Measurements from ENCODE around the gene KRTAP10-6. TPM values are rescaled to one million over a fixed set of nuclear protein-coding genes. Genes with fewer than 3 reads are reported as not detected.
"Not testable (repeated sequence)": the region's sequence is repeated elsewhere in the genome, so short reads cannot be mapped to it uniquely, and the experiment has no call there.

KRTAP10-6 gene
- total RNA-seq, 1 experiment from 2014 or later = not detected

- no peak for DNase-seq (ENCODE audit: extremely low read depth, low read depth)
These were observed 26.2 kb upstream of the KRTAP10-6 start for GRCh38 chr21:44618504-44618903.

DNA sequence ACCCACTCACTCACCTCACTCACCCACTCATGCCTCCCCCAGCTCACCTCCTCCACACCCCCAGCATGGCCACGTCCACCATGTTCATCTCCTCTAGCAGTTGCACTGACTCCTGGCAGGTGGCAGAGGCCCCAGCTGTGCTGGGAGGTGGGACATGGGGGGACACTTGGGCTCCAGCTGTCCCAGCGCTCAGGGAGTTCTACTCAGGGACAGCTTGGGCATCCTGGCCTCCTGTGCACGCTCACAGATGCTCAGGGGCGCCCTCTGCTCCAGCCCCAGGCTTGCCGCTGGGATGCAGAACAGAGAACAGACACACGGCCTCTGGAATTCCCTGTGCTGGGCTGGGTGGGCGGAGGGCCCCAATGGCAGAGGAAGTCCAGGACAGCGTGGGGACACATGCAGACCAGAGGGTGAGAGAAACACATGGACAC is 24.8 kb upstream of the KRTAP10-6 start:
- DNase-seq (ENCODE audit: extremely low read depth, low read depth) = no peak

DNA sequence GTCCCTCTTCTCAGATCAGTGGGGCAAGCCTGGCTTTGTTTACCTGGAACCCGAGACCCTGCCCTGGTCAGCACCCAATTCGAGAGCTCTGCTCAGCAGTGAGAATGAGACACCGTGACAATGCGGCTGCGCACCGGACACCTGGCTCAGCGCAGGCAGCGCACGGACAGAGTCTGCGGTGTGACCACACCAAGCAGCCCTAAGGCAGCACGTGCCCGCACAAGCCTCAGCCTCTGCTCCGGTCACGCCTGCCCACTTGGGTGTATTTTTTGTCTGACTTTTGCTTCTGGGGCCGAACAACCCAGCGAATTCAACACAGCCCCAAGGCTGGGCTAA is 24.3 kb upstream of the KRTAP10-6 start:
- no peak for DNase-seq (ENCODE audit: extremely low read depth, low read depth)

- DNase-seq (ENCODE audit: extremely low read depth, low read depth) = no peak
These were observed 23.7 kb upstream of the KRTAP10-6 start for GRCh38 chr21:44615911-44616590.

DNA sequence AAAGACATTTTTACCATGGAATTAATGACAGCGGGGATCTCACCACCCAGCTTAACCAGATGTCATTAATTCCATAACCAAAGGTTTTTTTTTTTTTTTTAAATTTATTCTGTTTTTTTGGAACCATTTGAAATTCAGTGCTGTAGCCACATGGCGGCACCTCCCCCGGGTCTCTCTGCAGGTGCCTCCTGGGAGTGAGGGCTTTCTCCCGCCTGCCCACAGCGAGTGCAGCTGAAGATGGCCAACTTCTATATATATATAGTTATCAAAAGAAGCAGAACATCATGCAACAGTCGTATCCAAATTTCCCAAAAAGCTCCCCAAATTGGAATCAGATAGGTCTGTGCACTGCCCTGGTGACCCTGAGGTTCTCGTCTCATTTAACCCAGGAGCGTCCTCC is 23.2 kb upstream of the KRTAP10-6 start:
- no peak for DNase-seq (ENCODE audit: extremely low read depth, low read depth)

GRCh38 chr21:44614961-44615391 is 22.7 kb upstream of the KRTAP10-6 start:
- no peak for DNase-seq (ENCODE audit: extremely low read depth, low read depth)

GRCh38 chr21:44614161-44614631 is 21.9 kb upstream of the KRTAP10-6 start:
- DNase-seq (ENCODE audit: extremely low read depth, low read depth) = no peak

DNA sequence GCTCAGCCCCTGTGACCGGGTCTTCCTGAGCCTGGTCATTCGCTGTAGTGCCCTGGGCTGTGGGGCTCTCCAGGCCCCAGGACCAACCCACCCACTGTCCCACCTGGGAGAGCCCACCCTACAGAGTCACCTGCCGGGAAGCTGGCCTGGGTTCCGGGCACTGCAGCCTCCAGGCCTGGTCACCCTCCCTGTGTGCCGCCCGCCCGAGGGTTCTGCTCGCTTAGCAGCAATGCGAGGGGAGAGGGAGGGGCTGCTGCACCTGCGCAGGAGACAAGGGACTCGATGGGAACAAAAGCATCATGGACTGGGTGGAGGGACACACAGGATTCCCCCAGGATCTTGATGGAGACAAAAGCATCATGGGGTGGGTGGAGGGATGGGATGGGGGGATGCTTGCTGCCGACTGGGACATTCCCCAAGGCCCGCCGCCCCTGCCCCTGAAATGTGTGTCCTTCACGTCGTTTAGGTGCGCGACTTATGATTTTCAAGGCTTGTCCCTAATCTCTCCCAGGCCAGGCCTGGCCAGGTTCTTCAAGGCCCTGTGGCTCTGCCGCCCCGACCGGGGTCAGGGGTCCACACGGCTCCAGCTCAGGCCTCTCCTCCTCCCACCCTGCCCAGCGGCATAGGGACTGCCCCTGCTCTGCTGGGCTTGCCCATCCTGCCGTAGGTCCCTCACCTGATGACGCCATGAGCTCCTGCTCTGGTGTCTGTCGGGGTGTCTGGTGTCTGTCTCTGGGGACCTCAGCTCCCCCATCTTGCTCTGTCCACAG is 21.3 kb upstream of the KRTAP10-6 start:
- DNase-seq (ENCODE audit: extremely low read depth, low read depth) = no peak

DNA sequence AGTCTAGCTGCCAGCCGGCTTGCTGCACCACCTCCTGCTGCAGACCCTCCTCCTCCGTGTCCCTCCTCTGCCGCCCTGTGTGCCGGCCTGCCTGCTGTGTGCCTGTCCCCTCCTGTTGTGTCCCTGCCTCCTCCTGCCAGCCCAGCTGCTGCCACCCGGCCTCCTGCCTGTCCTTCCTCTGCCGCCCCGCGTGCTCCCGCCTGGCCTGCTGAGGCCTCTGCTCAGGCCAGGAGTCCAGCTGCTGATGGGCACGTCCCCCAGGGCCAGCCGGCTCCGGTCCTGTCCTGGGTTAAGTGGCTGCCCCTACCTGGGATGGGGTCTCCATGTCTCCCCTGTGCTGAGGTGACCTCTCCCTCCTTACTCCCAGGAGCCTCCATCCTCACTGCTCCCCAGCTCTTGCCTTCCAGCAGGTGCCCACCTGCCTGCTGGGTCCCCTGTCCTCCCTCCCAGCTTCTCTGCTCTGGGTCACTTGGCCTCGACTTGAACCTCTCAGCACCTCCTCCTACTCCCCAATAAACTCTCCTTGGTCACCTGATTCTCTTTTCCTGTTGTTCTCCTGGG is 20.4 kb upstream of the KRTAP10-6 start:
- DNase-seq (ENCODE audit: extremely low read depth, low read depth) = no peak

DNA sequence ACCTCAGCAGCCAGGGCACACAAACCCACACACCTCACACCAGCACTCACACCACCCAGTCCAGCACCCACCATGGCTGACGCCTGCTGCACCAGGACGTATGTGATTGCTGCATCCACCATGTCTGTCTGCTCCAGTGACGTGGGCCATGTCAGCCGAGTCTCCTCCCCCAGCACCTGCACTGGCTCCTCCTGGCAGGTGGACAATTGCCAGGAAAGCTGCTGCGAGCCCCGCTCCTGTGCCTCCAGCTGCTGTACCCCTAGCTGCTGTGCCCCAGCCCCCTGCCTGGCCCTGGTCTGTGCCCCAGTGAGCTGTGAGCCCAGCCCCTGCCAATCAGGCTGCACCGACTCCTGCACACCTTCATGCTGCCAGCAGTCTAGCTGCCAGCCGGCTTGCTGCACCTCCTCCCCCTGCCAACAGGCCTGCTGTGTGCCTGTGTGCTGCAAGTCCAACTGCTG is 19.8 kb upstream of the KRTAP10-6 start, which contains the start of gene KRTAP10-8:
Gene KRTAP10-8 (plus strand): TSS at position 51 of the 458 bp plus-strand sequence. CDS start 22 bp downstream, at position 73.
- no peak for DNase-seq (ENCODE audit: extremely low read depth, low read depth)

DNA sequence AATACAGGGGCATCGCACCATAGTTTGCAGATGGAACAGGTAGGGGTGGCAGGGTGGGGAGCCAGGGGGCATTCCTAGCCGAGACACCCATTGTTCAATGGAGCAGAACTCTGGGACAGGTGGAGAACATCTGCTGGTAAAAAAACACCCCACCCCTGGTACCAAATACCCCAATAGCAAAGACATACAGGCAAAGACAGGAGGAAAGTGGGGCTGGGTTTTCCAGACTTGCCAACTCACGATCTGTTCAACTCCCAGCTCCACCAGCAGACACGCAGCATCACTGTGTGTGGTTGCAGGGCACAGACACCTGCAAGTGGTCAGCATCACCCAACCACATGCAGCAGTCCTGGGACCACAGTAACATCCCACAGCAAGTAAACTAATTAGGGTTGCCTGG is 19.2 kb upstream of the KRTAP10-6 start:
- DNase-seq (ENCODE audit: extremely low read depth, low read depth) = no peak

- not testable (repeated sequence) for DNase-seq (ENCODE audit: extremely low read depth, low read depth)
These were observed 18.0 kb upstream of the KRTAP10-6 start for GRCh38 chr21:44610157-44610843.

- no peak for DNase-seq (ENCODE audit: extremely low read depth, low read depth)
These were observed 16.9 kb upstream of the KRTAP10-6 start for GRCh38 chr21:44609193-44609592.

GRCh38 chr21:44606495-44606894 is 14.2 kb upstream of the KRTAP10-6 start:
- DNase-seq (ENCODE audit: extremely low read depth, low read depth) = no peak

DNA sequence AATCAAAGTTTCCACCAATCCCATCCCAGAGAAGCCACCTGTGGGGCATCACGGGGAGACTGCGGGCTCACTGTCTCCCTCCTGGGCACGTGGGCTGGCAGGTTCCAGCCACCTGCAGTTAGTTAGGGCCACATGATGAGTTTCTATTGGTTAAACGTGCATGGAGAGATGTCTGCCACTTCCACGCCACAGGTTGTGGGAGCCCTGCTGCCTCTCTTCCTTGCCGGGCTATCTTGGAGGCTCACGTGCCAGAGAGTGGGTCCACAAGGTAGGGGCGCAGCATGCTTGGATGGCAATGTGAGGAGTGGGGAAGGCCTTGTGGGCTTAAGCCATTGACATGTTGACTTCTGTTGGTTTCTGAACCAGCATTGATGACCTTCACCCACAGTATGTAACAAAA is 11.6 kb upstream of the KRTAP10-6 start:
- DNase-seq (ENCODE audit: extremely low read depth, low read depth) = no peak

DNA sequence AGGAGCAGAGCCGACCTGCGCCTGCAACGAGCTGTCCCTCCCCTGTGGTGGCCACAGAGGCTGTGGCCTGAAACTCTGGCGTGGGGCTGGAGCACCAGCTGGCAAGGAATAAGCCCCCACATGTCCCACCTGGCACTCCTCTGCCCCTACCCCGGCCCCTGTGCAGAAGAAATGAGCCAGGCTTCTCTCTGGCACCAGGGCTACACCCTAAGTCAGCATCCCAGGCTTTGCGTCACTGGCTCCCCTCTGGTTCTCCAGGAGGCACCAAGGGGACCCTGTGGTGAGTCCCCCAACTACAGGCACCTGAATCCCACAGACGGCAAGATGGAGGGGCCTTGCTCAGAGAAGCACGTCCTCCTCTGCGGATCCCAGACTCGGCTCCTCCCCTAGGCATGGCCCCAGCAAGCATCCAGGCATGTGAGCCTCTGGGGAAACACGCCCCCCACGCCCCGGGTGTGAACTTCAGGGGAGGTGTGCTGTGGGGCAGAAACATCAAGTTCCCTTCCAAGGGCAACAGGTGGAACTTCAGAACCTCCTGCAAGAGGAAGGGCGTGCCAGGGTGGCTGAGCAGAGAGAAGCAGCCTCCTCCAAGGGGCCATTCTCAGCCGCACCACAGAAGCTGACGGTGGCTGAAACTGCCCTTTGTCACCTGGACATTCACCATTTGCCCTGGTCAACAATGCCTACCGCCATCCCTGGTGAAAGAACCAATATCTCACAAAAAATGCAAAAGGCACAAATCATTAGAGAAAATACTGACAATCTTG is 11.0 kb upstream of the KRTAP10-6 start:
- no peak for DNase-seq (ENCODE audit: extremely low read depth, low read depth)

DNA sequence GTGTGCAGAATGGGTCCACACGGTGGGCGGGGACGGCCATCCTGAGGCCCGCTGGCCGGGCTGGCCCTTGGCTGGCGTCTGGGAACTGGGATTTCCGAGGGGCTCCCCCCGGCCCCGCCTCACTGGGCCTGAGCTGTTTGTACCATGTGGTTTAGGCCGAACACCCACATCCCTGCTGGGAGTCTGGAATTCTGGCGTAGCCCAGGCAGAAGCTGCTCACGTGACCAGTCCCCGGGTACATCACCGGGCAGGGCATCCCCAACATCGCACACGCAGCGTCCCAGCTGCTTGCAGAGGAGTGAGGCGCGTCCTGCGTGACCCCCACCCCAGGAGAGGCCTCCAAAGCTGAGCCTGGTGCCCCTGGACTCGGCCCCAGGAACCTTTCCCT is 10.2 kb upstream of the KRTAP10-6 start:
- no peak for DNase-seq (ENCODE audit: extremely low read depth, low read depth)

GRCh38 chr21:44601596-44602462 is 9.5 kb upstream of the KRTAP10-6 start:
- DNase-seq (ENCODE audit: extremely low read depth, low read depth) = no peak

GRCh38 chr21:44601091-44601490 is 8.8 kb upstream of the KRTAP10-6 start:
- not testable (repeated sequence) for DNase-seq (ENCODE audit: extremely low read depth, low read depth)

All from NCI-H460 (cell line).